Umbilical cord (tissue), 2 donors: ENCODE results near the gene IGLL5. TPM values are rescaled to one million over a fixed set of nuclear protein-coding genes. Genes with fewer than 3 reads are reported as not detected.
"Not testable (repeated sequence)": the region's sequence is repeated elsewhere in the genome, so short reads cannot be mapped to it uniquely, and the experiment has no call there.

ENCODE experiments used
- DNase-seq: peaks from one replicate; pipeline ENCODE4 v3.0.0-alpha.2; 2015; ENCODE audit warnings: low spot score
- total RNA-seq: library from RNA; depleted of rRNA; stranded (reverse); fragments of >200 nt; gene quantifications from one replicate; pipeline ENCODE4 v1.2.3, GENCODE V29; 2014; ENCODE audit warnings: low replicate concordance; ENCODE audit not compliant: insufficient read depth

IGLL5 gene
- total RNA-seq, 1 donor from 2014 or later, result 1.9 TPM

DNA sequence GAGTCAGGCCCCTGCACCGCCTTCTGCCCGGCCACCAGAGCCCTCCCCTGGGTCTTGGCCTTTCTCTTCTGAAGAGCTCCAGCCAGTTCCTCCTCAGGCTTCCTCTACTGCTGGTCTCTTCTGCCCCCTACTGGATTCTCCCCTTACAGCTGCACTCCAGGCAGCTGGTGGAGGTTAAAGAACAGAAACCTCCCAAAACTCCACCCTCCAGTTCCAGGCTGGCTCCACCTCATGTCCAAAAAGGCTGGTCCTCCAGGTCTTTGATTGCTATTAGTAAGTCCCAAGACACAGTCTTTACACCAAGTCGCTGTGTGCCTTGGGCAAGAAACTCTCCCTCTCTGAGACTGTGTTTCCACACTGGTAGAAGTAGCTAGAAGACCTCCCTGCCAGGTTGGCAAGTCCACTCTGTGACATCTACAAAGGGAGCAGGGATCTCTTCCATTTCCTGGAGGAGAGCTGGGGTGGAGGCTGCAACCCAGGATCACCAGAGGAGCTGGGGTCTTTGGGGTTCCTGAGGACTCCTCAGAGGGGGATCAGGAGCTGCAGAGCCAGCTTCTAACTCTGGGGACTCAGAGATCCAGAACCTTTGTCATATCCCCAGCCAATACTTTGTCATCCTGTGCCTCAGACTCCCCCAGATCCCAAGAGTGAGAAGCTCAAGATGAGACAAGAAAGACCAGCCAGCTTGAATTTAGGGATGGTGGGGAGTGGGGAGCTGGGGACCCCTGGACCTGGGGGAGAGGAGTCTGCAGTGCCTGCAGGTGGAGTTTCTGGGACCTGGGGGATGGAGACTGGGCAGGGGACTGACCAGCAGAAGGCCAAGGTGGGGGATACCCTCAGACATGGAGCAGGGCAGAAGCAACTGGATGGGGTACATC lies 3.4 kb upstream of the IGLL5 start:
- DNase-seq, result peak; percentile 55

DNA sequence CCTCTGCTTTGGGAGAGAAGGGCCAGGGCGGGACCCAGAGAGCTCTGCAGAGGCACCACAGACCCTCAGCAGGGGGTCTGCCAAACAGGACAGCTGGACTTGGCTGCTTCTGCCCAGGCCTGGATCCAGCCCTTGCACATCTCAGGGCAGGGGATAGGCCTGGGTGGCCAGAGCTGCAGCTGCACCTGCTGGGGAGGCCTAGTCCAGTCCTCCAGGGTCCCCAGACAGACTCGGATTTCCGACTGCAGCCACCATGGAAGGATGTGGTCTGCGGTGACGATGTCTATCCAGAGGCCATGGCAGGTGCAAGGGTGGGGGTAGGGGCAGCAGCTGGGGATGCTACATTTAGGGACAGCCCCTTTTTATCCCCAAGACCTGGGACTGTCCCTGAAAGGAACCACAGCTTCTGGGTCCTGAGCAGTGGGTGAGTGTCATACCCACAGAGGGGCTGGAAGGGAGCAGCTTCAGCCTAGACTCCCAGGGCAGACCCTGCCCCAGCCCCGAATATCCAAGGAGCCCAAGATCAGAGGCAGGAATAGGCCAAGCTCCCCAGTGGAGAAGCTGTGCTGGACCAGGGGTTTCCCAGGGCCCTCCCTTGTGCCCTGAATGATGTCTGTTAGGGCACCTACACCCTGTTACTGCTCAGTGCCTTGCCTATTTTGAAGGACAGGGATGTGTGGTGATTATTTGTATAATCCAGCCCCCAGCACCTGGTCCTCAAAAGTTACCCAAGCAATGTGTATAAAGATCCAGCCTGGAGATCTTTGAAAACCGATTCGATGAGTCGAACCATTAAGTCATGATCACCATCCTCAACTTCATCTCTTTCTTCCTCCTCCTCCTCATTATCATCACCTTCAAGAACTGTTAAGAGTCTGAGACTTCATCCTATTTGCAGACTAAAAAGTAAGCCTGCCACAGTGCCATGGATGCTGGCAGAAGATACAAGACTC lies 2.5 kb upstream of the IGLL5 start:
- DNase-seq, result no peak

DNA sequence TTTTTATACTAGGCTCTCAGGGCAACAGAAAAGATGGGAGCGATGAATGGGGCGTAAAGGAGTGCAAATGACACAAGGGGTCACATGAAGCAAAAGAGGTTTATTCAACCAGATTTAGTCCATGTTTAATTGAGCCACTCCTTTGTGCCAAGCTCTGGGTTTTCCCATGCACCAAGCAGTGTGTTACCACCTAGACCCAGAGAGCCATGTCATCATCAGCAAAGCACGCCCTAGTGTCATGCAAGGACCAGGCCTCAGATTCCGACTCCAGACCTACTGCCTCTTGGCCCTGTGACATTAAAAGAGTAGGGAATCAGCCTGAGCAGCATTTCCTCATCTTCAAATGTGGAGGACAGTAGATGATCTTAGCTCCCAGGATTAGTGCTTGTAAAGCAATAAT lies 1.1 kb upstream of the IGLL5 start:
- DNase-seq, result no peak

GRCh38 chr22:22888571-22889353 lies 1.1 kb downstream of the IGLL5 start:
- no peak for DNase-seq

GRCh38 chr22:22890085-22890484 lies 2.5 kb downstream of the IGLL5 start:
- no peak for DNase-seq

- no peak for DNase-seq
These were observed 3.6 kb downstream of the IGLL5 start for GRCh38 chr22:22891139-22891621.

DNA sequence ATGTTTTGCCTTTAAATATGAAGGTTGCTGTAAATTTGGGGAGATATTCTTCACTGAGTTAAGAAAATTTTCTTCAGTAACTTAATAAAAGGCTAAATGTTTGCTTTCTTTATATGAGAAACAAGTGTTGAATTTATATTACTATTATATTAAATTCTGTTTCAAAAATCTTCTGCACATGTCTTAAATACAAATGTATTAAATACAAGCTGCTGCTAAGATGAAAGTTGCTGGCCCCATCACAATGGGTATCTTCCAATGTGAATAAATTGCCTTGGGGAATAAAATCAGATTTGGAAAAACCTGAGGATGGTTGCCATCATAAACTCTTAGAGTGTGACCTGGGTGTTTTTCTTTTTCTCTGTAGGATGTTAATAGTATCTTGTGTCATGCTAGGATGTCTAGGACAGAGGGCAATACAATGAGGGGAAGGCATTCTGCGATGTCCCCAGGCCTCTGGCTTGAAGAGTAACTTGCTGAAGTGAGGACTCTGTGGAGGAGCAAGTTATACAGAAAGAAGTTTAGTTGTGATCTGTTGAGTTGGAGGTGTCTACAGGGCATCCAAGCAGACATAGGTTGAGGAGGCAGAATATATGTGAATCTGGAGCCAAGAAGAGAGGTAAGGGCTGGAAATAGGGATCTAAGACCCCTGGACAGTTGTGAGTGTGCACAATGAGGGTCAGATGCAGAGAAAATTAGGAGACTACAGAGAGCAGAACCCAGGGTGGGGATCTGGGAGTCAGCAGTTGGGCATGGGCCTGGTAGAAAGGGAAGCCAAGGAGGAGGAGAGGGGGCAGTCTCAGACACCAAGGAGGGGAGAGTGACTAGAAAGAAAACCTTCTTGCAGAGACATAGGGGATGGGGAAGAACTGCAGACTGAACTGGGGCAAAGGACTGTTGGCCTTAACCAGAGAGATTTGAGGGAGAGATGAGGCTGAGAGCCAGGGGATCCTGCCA lies 4.8 kb downstream of the IGLL5 start:
- DNase-seq, result no peak

GRCh38 chr22:22893077-22893805 lies 5.6 kb downstream of the IGLL5 start:
- no peak for DNase-seq

GRCh38 chr22:22893891-22894739 lies 6.5 kb downstream of the IGLL5 start:
- no peak for DNase-seq

GRCh38 chr22:22894740-22895731 lies 7.4 kb downstream of the IGLL5 start:
- no peak for DNase-seq

DNA sequence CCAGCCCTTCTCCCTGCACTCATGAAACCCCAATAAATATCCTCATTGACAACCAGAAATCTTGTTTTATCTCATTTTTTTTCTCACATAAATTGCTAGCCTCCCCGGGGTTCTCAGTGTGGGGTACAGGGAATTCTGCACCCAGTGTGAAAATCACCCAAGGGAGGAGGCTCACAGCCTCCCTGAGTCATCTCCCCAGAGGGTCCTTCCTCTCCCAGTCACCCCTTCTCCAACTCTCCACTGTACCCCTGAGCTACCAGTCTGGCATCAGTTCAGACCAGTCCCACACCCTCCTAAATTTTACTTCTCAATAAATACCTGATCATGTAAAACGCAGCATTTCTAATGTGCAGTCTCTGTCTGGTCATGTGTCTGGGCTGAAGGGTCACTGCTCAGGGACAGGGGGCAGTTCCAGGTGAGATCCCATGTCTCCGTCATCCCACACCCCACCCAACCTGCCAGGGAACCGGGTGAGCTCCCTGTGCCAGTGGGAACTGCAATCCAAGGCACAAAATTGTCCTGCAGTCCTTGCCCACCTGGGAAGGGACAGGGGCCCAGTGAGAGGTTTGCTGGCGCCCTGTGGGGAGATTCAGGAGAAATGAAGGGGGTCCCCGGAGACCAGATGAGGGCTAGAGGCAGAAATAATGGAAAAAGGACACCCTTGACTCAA lies 8.3 kb downstream of the IGLL5 start:
- no peak for DNase-seq

GRCh38 chr22:22896601-22897000 lies 9.0 kb downstream of the IGLL5 start:
- DNase-seq, result no peak

- no peak for DNase-seq
These were observed 9.5 kb downstream of the IGLL5 start for GRCh38 chr22:22897091-22897490.

DNA sequence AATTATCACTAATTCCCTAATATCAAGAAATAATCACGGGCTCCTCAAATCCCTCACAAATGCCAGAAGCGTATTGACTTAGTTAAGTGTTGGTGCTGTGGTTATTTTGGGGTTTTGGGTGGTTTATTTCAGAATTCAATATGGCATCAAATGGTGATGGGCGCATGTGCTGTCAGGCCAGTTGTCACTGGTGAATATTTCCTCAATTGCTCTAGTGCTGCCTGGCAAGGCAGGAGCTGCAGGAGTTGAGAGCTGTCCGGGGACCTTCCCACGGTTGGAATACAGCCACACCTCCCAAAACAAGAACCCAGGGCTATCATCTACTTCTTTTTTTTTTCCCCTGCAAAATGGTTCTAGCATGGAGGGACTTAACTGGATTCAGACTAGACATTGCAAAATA lies 10.3 kb downstream of the IGLL5 start:
- DNase-seq, result no peak

- DNase-seq, result not testable (repeated sequence)
These were observed 10.9 kb downstream of the IGLL5 start for GRCh38 chr22:22898411-22898950.

GRCh38 chr22:22899342-22900080 lies 11.9 kb downstream of the IGLL5 start:
- DNase-seq, result not testable (repeated sequence)
